CD4-positive, alpha-beta T cell treated with Interferon gamma for 1 hour (primary cell): Measurements from ENCODE around the gene RPS28.
"Not testable (repeated sequence)": the region's sequence is repeated elsewhere in the genome, so short reads cannot be mapped to it uniquely, and the experiment has no call there.

Source experiments
- DNase-seq: peaks from one replicate; pipeline ENCODE4 v3.0.0-alpha.2; 2020

The RPS28 gene

GRCh38 chr19:8320564-8321066 lies 681 bp upstream of the RPS28 start:
- DNase-seq = no peak

GRCh38 chr19:8321986-8322637 lies 816 bp downstream of the RPS28 start:
- no peak for DNase-seq

GRCh38 chr19:8322638-8322997 lies 1.3 kb downstream of the RPS28 start:
- no peak for DNase-seq

- no peak for DNase-seq
Observed at GRCh38 chr19:8323781-8324185, 2.5 kb downstream of the RPS28 start.

- DNase-seq = no peak
Observed at GRCh38 chr19:8324186-8325050, 3.1 kb downstream of the RPS28 start.

- no peak for DNase-seq
Observed at GRCh38 chr19:8325454-8325853, 4.2 kb downstream of the RPS28 start.

GRCh38 chr19:8329996-8330395 lies 8.7 kb downstream of the RPS28 start:
- no peak for DNase-seq

GRCh38 chr19:8331263-8331845 lies 10.1 kb downstream of the RPS28 start:
- DNase-seq = no peak

- DNase-seq = no peak
Observed at GRCh38 chr19:8332976-8333766, 11.9 kb downstream of the RPS28 start.

GRCh38 chr19:8333767-8334457 lies 12.6 kb downstream of the RPS28 start:
- no peak for DNase-seq

- DNase-seq = peak; percentile 28
Observed at GRCh38 chr19:8334458-8335342, 13.4 kb downstream of the RPS28 start.

GRCh38 chr19:8335343-8336071 lies 14.2 kb downstream of the RPS28 start:
- peak; percentile 23 for DNase-seq

GRCh38 chr19:8336072-8336569 lies 14.8 kb downstream of the RPS28 start:
- DNase-seq = no peak

- DNase-seq = no peak
Observed at GRCh38 chr19:8336660-8337059, 15.4 kb downstream of the RPS28 start.

GRCh38 chr19:8337728-8338127 lies 16.4 kb downstream of the RPS28 start:
- no peak for DNase-seq

- no peak for DNase-seq
Observed at GRCh38 chr19:8338835-8339234, 17.5 kb downstream of the RPS28 start.

GRCh38 chr19:8340341-8341096 lies 19.2 kb downstream of the RPS28 start:
- no peak for DNase-seq

- not testable (repeated sequence) for DNase-seq
Observed at GRCh38 chr19:8341504-8341903, 20.2 kb downstream of the RPS28 start.

- DNase-seq = no peak
Observed at GRCh38 chr19:8342316-8342683, 21.0 kb downstream of the RPS28 start.
